HG02571 (cell line): ENCODE measurements around the gene CNPY2.
"Not testable (repeated sequence)": the region's sequence is repeated elsewhere in the genome, so short reads cannot be mapped to it uniquely, and the experiment has no call there.

Source experiments
- ATAC-seq: cut with Tn5 transposase; IDR thresholded peaks from one replicate; pipeline ENCODE4 v1.9.1; 2021; ENCODE audit warnings: mild to moderate bottlenecking, moderate library complexity; ENCODE audit not compliant: unreplicated experiment

CNPY2 gene

DNA sequence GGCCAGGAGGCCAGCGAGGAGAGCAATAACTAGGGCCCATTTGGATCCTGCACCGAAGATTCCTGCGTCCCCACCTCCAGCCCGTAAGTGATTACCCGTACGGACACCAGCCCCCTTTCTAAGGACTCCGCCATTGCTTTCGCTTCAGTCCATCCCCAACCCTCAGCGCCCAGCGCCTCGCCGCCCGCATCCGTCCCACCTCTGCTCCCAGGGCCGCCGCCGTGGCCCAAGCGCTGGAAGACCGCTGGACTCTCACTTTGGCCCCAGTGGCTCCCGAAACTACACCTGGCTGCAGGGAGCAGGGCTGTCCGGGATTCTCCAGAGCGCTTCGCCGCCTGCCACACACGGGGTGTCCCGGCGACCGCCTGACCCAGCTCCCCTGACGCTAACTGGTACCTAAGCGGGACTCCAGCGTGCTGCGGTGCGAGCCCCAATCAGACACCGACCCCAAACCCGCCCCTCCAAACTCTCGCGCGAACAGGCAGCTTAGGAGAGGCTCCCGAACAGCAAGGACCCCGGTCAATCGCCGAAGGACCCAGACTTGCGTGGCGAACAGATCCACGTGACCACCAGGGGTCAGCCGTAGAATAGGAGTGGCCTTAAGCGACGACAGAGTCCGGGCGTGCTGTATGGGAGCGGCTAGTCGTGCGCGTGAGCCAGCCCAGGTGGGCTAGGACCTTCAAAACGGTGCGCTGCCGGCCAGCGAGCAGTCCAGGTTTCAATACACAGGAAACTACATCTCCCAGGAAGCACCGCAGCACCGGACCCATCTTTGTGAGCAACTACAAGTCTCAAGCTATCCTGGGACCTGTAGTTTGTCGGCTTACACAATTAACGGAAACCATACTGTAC lies at the start of gene CNPY2:
TSS of gene CNPY2 (minus strand) at position 367 of the 852 bp plus-strand sequence. CDS start 771 bp downstream, outside the sequence.
- peak; percentile 91 for ATAC-seq

- ATAC-seq = no peak
These were observed 46.6 kb upstream of the CNPY2 start, which contains the start of gene APOF for GRCh38 chr12:56362130-56363059. Gene APOF (minus strand): TSS chr12:56362857. CDS start chr12:56362745, 112 bp downstream.

- ATAC-seq = no peak
These were observed 45.8 kb upstream of the CNPY2 start for GRCh38 chr12:56361487-56362129.

- ATAC-seq = peak; percentile 93
These were observed 44.3 kb upstream of the CNPY2 start, which contains the start of gene STAT2 for GRCh38 chr12:56359851-56360767. Gene STAT2 (minus strand): TSS chr12:56360107. CDS start chr12:56356571, 3,536 bp downstream.

GRCh38 chr12:56358836-56359532 lies 43.2 kb upstream of the CNPY2 start:
- no peak for ATAC-seq

DNA sequence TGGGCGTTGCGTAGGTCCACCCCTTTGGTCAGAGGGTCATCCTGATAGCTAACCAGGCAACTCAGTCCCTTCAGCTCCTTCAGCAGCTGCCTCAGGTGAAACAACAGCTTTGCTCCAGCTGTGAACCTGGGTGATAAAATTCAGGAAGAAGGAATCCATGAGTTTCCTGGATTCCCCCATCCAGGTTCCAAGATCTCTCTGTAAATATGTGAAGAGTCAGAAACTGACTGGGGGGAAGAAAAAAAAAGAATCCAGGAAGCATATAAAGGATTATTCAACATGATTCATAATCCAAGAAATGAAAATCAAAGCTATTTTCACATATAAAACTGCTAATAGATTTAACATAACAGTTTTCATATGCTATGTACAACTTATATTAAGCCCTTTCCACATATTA lies 35.5 kb upstream of the CNPY2 start:
- ATAC-seq = no peak

DNA sequence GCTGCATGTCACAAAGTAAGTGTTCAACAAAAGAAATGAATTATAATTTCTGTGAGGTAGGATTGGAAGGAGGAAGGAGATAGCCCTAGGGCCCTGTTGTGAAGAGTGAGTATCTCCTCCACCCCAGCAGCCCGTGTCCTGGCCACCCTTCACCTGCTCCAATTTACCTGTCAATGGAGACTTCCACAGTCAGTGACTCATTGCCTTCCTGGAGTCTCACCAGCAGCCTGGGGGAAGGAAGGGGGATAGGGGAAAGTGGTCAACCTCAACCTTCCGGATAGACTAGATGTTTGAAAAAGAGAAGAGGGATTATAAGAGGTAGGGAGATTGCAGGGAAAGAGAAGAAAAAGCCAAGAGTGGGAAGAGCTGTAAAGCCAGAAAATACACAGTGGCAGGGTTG lies 34.9 kb upstream of the CNPY2 start:
- no peak for ATAC-seq

DNA sequence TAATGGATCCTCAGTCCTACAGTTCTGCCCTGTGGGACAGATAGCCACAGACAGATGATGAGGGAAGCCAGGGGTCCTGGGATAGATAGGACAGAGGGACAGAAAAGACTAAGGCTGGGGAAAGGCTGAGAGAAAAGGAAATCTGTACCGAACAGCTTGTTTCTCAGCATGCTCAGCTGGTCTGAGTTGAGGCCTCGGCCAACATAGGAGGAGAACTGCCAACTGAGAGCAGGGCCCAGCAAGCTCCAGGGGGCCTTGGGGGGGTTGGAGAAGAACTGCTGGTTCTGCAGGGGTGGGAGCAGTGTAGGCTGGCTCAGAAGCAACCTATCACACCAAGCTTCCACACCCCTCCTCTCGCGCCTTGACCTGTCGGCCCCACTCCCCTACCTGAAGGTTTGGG lies 33.0 kb upstream of the CNPY2 start:
- no peak for ATAC-seq

GRCh38 chr12:56347255-56347654 lies 31.5 kb upstream of the CNPY2 start:
- ATAC-seq = not testable (repeated sequence)

GRCh38 chr12:56346675-56347074 lies 30.9 kb upstream of the CNPY2 start:
- ATAC-seq = no peak

- ATAC-seq = not testable (repeated sequence)
These were observed 26.5 kb upstream of the CNPY2 start for GRCh38 chr12:56342290-56342689.

DNA sequence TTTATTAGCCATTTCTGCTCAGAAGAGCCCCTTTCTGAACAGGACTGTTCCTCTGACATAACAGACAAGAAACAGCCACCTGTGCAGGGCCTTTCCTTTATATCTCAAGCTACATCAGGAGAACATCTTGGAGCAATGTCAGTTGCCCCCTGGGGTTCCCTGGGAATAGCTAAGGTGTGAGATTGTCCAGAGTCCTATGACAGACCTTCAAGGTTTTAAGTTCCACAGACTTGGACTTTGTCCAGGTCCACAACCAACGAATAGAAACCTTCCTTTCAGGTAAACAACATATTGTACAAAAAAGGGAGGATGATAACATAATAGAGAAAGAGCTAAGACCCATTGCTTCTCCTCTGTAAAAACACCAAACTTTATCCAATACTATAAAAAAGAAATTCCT lies 25.8 kb upstream of the CNPY2 start:
- no peak for ATAC-seq

- ATAC-seq = no peak
These were observed 23.3 kb upstream of the CNPY2 start for GRCh38 chr12:56339158-56339422.

- ATAC-seq = no peak
These were observed 22.7 kb upstream of the CNPY2 start, which contains the start of gene IL23A for GRCh38 chr12:56338308-56339157. Gene IL23A (plus strand): TSS chr12:56338884. CDS start chr12:56339045, 161 bp downstream.

DNA sequence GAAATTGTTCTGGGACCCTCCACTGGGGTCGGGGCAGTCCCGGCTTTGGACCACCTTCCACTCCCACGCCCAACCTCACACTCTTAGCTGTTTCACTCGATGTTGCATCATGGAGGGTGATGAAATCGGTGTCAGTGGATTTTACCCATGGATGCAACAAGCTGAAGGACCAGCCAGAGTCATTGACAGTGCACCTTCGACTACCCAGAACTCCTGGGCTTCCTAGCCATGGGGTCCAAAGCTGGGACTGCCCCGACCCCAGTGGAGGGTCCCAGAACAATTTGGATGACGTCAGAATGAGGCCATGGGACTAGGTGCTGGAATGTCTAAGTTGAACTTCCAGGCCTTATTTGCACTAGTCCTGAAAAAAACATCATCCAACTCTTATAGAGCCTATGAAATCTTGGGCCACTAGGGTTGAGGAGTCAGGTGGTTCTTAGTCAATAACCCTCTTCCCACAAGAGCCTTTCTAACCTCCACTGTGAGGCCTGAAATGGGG lies 22.0 kb upstream of the CNPY2 start:
- ATAC-seq = no peak

DNA sequence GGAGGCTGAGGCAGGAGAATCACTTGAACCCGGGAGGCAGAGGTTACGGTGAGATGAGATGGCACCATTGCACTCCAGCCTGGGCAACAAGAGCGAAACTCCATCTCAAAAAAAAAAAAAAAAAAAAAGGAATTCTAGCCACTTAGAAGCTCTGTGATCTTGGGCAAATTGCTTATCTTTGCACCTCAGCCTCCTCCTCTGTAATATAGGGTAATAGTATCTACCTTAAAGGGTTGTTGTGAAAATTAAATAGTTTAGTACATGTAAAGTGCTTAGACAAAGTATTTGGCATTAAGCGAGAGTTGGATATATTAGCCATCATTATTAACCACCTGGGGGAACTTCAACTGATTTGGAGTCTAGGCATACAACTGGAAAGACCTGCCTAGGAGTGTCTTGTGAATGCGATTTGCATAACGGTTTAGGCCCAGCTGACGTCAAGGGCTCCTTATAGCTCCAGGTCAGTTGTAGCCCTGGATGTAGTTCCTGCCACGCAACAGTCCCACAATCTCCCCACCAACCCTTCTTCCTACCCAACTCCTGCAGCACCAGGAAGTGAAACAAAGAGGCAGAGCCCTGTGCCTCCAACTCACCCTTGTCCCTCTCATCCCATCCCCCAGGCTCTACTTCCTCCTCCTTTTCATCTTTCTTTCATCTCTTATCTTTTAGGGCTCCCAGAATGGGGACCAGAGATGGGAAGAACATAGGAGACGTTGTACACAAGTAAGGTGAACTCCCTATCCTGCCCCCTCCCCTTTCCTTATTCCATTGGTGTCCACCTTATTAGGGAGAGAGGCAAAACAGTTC lies 20.8 kb upstream of the CNPY2 start:
- ATAC-seq = no peak

- not testable (repeated sequence) for ATAC-seq
These were observed 19.7 kb upstream of the CNPY2 start for GRCh38 chr12:56335527-56335926.

DNA sequence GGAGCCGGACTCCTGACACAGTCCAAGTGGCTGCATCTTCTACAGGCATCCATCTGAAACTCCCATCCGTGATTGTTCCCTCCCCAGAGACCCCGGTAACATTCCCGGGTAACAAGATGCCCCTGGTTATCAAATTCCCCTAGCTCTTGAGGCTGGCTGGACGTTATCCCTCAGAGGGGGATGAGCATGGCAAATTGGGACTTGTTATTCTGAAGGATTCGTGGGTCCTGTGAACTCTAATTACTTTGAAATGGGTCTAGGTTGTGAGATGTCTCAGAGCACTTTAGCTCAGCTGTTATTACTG lies 18.7 kb upstream of the CNPY2 start:
- no peak for ATAC-seq
